NB4 (cell line): Measurements from ENCODE around the gene PPP1R16B.
A peak's percentile ranks its signal among the peaks of the same experiment; 100 is the strongest.

Experiments used
- DNase-seq: peaks from one replicate; pipeline ENCODE4 v3.0.0; 2010; ENCODE audit warnings: low read depth
- H3K4me3 ChIP-seq: one replicate; pipeline ENCODE4 v1.5.1; 2011; ENCODE audit warnings: mild to moderate bottlenecking, low read depth, low read length, moderate library complexity
- CTCF ChIP-seq: IDR thresholded peaks from one replicate; pipeline ENCODE4 v1.5.1; 2012; ENCODE audit warnings: low read depth, low read length
- MYC ChIP-seq: IDR thresholded peaks from 2 replicates; pipeline ENCODE4 v1.6.1; 2011; ENCODE audit warnings: low read depth, low read length
- POLR2A ChIP-seq: IDR thresholded peaks from 2 replicates; pipeline ENCODE4 v1.6.1; 2011; ENCODE audit warnings: mild to moderate bottlenecking; ENCODE audit not compliant: insufficient read length; ENCODE audit errors: extremely low read depth
- TF ChIP-seq, protein P1 (sequence below): IDR thresholded peaks from 2 replicates; pipeline ENCODE4 v1.6.1; 2011; ENCODE audit warnings: low read depth, low read length

Gene PPP1R16B

DNA sequence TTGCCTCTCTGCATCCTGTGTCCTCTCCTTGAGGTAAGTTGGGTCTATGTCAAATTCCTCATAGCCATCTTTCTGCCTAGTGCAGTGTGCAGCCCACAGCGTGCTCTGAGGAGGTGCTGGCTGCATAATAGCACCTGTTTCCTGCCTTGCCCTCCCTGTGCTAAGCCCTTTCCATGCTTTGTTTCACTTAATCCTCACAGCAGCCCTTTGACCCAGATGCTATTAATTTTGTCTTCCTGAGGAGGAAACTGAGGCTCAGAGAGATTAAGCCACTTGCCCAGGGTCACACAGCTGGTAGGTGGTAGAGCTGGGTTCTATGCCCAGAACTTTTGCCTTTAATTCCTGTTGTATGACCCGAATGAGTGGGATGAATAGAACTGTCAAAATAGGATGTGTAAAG is 134.2 kb downstream of the PPP1R16B start:
- DNase-seq = no peak
- H3K4me3 ChIP-seq = no peak overlapping the region
- TF ChIP-seq POLR2A (no peak), MYC (no peak), CTCF (no peak)
- TF ChIP-seq, protein P1, sequence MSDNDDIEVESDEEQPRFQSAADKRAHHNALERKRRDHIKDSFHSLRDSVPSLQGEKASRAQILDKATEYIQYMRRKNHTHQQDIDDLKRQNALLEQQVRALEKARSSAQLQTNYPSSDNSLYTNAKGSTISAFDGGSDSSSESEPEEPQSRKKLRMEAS = no peak

- no peak for DNase-seq
- H3K4me3 ChIP-seq = no peak overlapping the region
- TF ChIP-seq MYC (no peak), CTCF (no peak), POLR2A (no peak)
- TF ChIP-seq, protein P1 = no peak
Measured at GRCh38 chr20:38940644-38941043, 135.1 kb downstream of the PPP1R16B start.

- TF ChIP-seq CTCF = peak; percentile 12
- TF ChIP-seq MYC = no peak
- no peak overlapping the region for H3K4me3 ChIP-seq
- no peak for DNase-seq
Measured at GRCh38 chr20:38941726-38942389, 136.4 kb downstream of the PPP1R16B start.

DNA sequence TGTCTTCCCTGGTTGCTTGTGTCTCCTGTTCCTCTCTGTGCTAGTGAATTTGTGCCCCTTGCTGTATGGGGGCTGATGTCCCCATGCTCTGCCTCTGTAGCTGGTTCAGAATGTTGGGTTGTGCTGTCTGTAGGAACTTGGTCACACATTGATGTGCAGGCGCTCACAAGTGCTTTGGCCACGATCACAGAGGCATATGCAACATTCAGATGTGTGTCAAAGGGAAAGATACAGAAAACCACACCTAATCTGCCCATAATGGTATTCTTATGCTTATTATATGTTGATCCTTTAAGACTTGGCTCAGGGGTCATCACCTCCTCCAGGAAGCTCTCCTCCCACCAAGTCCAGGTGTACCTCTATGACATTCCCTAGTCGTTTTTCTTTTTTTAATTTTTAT is 139.5 kb downstream of the PPP1R16B start:
- no peak for DNase-seq
- TF ChIP-seq MYC = no peak
- TF ChIP-seq CTCF = no peak
- TF ChIP-seq POLR2A = no peak
- TF ChIP-seq, protein P1 = no peak
- no peak overlapping the region for H3K4me3 ChIP-seq

DNA sequence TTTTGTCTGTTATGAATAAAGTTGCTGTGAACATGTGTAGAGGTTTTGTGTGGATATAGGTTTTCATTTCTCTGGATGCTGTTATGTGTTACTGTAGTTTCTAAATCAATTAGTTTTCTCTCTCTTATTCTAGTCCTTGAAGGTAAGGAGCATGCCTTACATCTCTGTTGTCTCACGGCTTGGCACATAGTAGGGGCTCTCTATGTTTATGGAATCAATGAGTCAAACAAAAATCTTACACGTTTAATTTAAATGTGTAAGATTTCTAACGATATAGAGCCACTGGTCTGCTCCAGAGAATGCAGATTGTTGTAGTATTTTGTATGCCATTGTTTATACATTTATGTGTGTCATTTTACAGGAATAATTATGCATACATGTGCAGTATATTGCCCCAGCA is 141.3 kb downstream of the PPP1R16B start:
- H3K4me3 ChIP-seq = no peak overlapping the region
- DNase-seq = no peak
- TF ChIP-seq MYC (no peak), CTCF (no peak), POLR2A (no peak)
- TF ChIP-seq, protein P1 = no peak

DNA sequence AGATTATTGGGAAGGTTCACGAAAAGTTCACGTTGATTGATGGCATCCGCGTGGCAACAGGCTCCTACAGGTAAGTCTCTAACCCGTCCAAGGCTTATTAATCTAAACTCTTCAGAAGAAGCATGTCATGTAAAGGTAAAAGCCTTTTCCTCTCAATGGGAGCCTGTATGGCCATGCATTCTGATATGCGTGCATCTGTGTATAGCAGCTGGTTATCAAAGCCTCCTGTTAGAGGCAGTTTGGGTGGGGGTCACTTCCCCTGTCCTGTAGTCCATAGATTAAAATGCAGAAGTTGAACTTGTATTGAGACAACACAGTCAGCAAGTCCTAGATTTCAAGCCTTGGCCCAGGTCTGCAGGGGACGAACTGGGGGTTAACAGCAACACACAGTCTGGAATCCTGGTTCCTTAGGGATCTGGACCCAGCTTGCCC is 142.4 kb downstream of the PPP1R16B start:
- H3K4me3 ChIP-seq = no peak overlapping the region
- peak; percentile 22 for DNase-seq
- TF ChIP-seq MYC (no peak), CTCF (no peak), POLR2A (no peak)
- TF ChIP-seq, protein P1 = no peak
